Right lobe of liver (tissue), 6 donors: ENCODE results near the gene PTN. TPM values are rescaled to one million over a fixed set of nuclear protein-coding genes. Genes with fewer than 3 reads are reported as not detected.
"Not testable (repeated sequence)": the region's sequence is repeated elsewhere in the genome, so short reads cannot be mapped to it uniquely, and the experiment has no call there.

Experiments used
- ATAC-seq, 4 donors: fragments of 200-7000 bp; cut with Tn5 transposase; one replicate each; pipeline ENCODE4 v1.9.1; 2020; ENCODE audit warnings: mild to moderate bottlenecking in 4 of 4, moderate library complexity in 4 of 4
- DNase-seq, 3 donors: peaks; one replicate each; pipeline ENCODE4 v3.0.0-alpha.2; 2020
- H3K27ac ChIP-seq, 3 donors: fragments of 200-600 bp; one replicate each; pipeline ENCODE4 v1.8.0; 2022
- H3K27me3 ChIP-seq, 2 donors: fragments of 200-600 bp; one replicate each; pipeline ENCODE4 v1.8.0; 2022
- H3K36me3 ChIP-seq, 4 donors: fragments of 200-600 bp; sonication (generic) in 1 of 4; one replicate each; pipeline versions ENCODE4 v1.5.1 to v1.8.0; 2017 to 2022; ENCODE audit warnings: control low read depth in 1 of 4
- H3K4me1 ChIP-seq, 4 donors: fragments of 200-600 bp; sonication (generic) in 1 of 4; one replicate each; pipeline versions ENCODE4 v1.5.1 to v1.8.0; 2017 to 2022; ENCODE audit warnings: control low read depth in 1 of 4
- H3K4me3 ChIP-seq, 3 donors: fragments of 200-600 bp; one replicate each; pipeline ENCODE4 v1.8.0; 2022
- H3K9me3 ChIP-seq, 4 donors: fragments of 200-600 bp; sonication (generic) in 1 of 4; one replicate each; pipeline versions ENCODE4 v1.5.1 to v1.8.0; 2017 to 2022; ENCODE audit warnings: control low read depth in 1 of 4
- POLR2A ChIP-seq: fragments of 450-650 bp; IDR thresholded peaks from one replicate; pipeline ENCODE4 v1.6.1; 2017; ENCODE audit warnings: antibody characterized with exemption, mild to moderate bottlenecking
- WGBS: methylation state at CpG from one replicate; pipeline ENCODE4 v1.1.6; 2018; ENCODE audit warnings: low coverage, low lambda C conversion rate; ENCODE audit not compliant: insufficient coverage; ENCODE audit errors: missing lambda C conversion rate; 5-methylcytosine and 5-hydroxymethylcytosine counted together
- intact Hi-C, 2 donors: fragments of 100-400 bp; cut with DNase I; formaldehyde crosslinking; loops; one replicate each; pipeline versions ENCODE4 v1.11.2 to v1.14.1; 2022
- small RNA-seq, 2 experiments: library from RNA; depleted of rRNA; stranded (forward); fragments of <200 nt; gene quantifications; one replicate each; pipeline ENCODE3, GENCODE V24; 2016
- total RNA-seq, 6 experiments: library from RNA; depleted of rRNA in 2 of 6; stranded (reverse); fragments of >200 nt in 2 of 6; fragmentation: NEBNext Ultra II Directional in 3 of 6; extraction: Animal tissue kit (Norgen Biotek cat#: 25700) in 3 of 6; gene quantifications; one replicate each; pipeline versions ENCODE4 v1.1.0 to v1.2.4, GENCODE V29; 2016 to 2023
- TF ChIP-seq, protein P1 (sequence below), 4 donors: fragments of 200-600 bp in 3 of 4; fragments of 450-650 bp in 1 of 4; IDR thresholded peaks; one replicate each; pipeline versions ENCODE4 v1.5.1 to v1.8.0; 2016 to 2022; ENCODE audit warnings: antibody characterized with exemption in 4 of 4, mild to moderate bottlenecking in 2 of 4
- donor health status: DM: no; HTN: yes; CAD: no.
- donor health status: DM: no; HTN: no; CAD: no.
- donor health status: DM: no; HTN: no; CAD: no.
- donor health status: DM: no; HTN: yes; CAD: no.
- donor health status: DM: no; HTN: yes; CAD: no.

PTN gene
- total RNA-seq, 6 experiments from 2014 or later: 0.31 to 1.7 (median 0.89) TPM

DNA sequence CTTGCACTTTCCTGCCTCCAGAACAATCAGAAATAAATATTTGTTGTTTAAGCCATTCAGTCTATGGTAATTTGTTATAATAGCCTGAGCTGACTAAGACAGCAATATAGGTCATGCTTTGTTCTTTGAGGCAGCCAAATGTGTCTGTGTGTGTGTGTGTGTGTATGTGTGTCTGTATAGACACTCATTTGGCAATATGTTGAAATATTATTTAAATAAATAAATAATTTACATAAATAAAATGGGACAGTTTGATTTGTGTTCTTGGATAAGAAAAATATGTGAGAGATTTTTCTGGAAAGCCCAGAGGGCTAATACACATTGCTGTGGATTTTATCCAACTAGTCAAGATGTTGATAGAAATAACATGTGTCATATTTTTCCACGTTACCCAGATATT is 140.2 kb downstream of the PTN start:
- Histone ChIP-seq H3K27me3 (no peaks in the 10 kb centered on the region), H3K9me3 (no peaks in the 10 kb centered on the region), H3K4me3 (no peak overlapping the region), H3K27ac (no peak overlapping the region), H3K36me3 (no peaks in the 10 kb centered on the region), H3K4me1 (no peaks in the 10 kb centered on the region)
- TF ChIP-seq, protein P1, sequence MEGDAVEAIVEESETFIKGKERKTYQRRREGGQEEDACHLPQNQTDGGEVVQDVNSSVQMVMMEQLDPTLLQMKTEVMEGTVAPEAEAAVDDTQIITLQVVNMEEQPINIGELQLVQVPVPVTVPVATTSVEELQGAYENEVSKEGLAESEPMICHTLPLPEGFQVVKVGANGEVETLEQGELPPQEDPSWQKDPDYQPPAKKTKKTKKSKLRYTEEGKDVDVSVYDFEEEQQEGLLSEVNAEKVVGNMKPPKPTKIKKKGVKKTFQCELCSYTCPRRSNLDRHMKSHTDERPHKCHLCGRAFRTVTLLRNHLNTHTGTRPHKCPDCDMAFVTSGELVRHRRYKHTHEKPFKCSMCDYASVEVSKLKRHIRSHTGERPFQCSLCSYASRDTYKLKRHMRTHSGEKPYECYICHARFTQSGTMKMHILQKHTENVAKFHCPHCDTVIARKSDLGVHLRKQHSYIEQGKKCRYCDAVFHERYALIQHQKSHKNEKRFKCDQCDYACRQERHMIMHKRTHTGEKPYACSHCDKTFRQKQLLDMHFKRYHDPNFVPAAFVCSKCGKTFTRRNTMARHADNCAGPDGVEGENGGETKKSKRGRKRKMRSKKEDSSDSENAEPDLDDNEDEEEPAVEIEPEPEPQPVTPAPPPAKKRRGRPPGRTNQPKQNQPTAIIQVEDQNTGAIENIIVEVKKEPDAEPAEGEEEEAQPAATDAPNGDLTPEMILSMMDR (IDR thresholded peaks at IDR 0.05): no peak
- no peak for TF ChIP-seq POLR2A
- DNase-seq (no peak), ATAC-seq (no peak)
- intact Hi-C loops: no loop called here
- WGBS: 46% methylated on average over 1 of the region's 1 CpG

DNA sequence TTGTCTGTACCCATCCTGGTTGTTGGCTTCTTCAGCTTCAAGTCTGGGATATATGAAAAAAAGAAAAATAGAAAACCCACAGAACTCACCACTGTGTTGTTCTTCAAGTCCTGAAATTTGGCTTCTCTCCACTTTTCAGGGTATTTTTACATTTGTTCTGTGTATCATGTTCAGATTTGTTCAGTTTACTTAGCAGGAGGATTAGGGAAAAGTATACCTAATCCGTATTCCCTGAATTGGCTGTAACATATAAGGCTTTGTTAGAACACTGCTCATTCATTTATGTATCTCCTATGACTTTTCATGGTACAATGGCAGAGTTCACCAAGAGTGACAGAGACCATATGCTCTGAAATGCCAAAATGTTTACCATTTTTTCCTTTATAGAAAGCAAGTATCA is 146.9 kb downstream of the PTN start:
- H3K27me3 ChIP-seq: no peaks in the 10 kb centered on the region
- no peak overlapping the region for H3K27ac ChIP-seq
- no peaks in the 10 kb centered on the region for H3K9me3 ChIP-seq
- 75% methylated on average over 1 of the region's 1 CpG for WGBS
- DNase-seq (no peak), ATAC-seq (no peak)
- TF ChIP-seq, protein P1 (IDR thresholded peaks at IDR 0.05): no peak
- no peak for TF ChIP-seq POLR2A
- H3K4me1 ChIP-seq: no peaks in the 10 kb centered on the region
- H3K4me3 ChIP-seq: no peak overlapping the region
- intact Hi-C loops: no loop called here
- H3K36me3 ChIP-seq: no peaks in the 10 kb centered on the region

GRCh38 chr7:137195996-137196395 is 147.5 kb downstream of the PTN start:
- TF ChIP-seq, protein P1 (IDR thresholded peaks at IDR 0.05): no peak
- TF ChIP-seq POLR2A: no peak
- no peaks in the 10 kb centered on the region for H3K36me3 ChIP-seq
- H3K4me1 ChIP-seq: no peaks in the 10 kb centered on the region
- no peak overlapping the region for H3K4me3 ChIP-seq
- DNase-seq (no peak), ATAC-seq (no peak)
- intact Hi-C loops: no loop called here
- 68% methylated on average over 2 of the region's 2 CpGs for WGBS
- H3K27me3 ChIP-seq: no peaks in the 10 kb centered on the region
- no peak overlapping the region for H3K27ac ChIP-seq
- H3K9me3 ChIP-seq: no peaks in the 10 kb centered on the region

DNA sequence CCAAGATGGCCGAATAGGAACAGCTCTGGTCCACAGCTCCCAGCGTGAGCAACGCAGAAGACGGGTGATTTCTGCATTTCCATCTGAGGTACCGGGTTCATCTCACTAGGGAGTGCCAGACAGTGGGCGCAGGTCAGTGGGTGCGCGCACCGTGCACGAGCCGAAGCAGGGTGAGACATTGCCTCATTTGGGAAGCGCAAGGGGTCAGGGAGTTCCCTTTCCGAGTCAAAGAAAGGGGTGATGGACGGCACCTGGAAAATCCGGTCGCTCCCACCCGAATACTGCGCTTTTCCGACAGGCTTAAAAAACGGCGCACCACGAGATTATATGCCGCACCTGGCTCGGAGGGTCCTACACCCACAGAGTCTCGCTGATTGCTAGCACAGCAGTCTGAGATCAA is 161.9 kb downstream of the PTN start:
- H3K36me3 ChIP-seq, H3K27me3 ChIP-seq, intact Hi-C loops, H3K27ac ChIP-seq, H3K9me3 ChIP-seq, H3K4me3 ChIP-seq, ATAC-seq, H3K4me1 ChIP-seq, DNase-seq: not testable (repeated sequence)
- WGBS: 86% methylated on average over 11 of the region's 25 CpGs

Small RNAs within 50 kb of the gene (small RNA-seq; reads per million reads assigned to genes)
- 0.58 to 1.4 reads per million in 2 experiments for gene RF00136
